Heart right ventricle (tissue), 16 donors: ENCODE data around the gene RDH5. TPM values are rescaled to one million over a fixed set of nuclear protein-coding genes. Genes with fewer than 3 reads are reported as not detected.

Experiments
- ATAC-seq, 8 donors: fragments of 200-7000 bp; cut with Tn5 transposase; one replicate each; pipeline ENCODE4 v1.9.1; 2020; ENCODE audit warnings: mild to moderate bottlenecking in 8 of 8, moderate library complexity in 8 of 8, moderate number of reproducible peaks in 1 of 8
- DNase-seq, 2 donors: peaks; one replicate each; pipeline ENCODE4 v3.0.0-alpha.2; 2020
- H3K27ac ChIP-seq, 10 donors: fragments of 200-600 bp; sonication (generic) in 2 of 10; one replicate each; pipeline versions ENCODE4 v1.5.0 to v1.8.0; 2020 to 2022; ENCODE audit warnings: mild to moderate bottlenecking in 3 of 10
- H3K27me3 ChIP-seq, 7 donors: fragments of 200-600 bp; one replicate each; pipeline ENCODE4 v1.8.0; 2021 to 2022; ENCODE audit warnings: mild to moderate bottlenecking in 2 of 7
- H3K36me3 ChIP-seq, 9 donors: fragments of 200-600 bp; sonication (generic) in 1 of 9; one replicate each; pipeline versions ENCODE4 v1.5.0 to v1.8.0; 2020 to 2022; ENCODE audit warnings: mild to moderate bottlenecking in 2 of 9
- H3K4me1 ChIP-seq, 9 donors: fragments of 200-600 bp; sonication (generic) in 1 of 9; one replicate each; pipeline versions ENCODE4 v1.5.0 to v1.8.0; 2020 to 2022; ENCODE audit warnings: mild to moderate bottlenecking in 4 of 9
- H3K4me3 ChIP-seq, 10 donors: fragments of 200-600 bp; sonication (generic) in 2 of 10; one replicate each; pipeline versions ENCODE4 v1.5.0 to v1.8.0; 2020 to 2022; ENCODE audit warnings: mild to moderate bottlenecking in 7 of 10, moderate library complexity in 2 of 10
- H3K9me3 ChIP-seq, 11 donors: fragments of 200-600 bp in 10 of 11; sonication (generic) in 2 of 11; one replicate each; pipeline versions ENCODE4 v1.5.0 to v1.8.0; 2013 to 2022; ENCODE audit warnings: mild to moderate bottlenecking in 2 of 11, control low read depth in 1 of 11, moderate library complexity in 1 of 11
- CTCF ChIP-seq, 9 donors: fragments of 200-600 bp; sonication (generic) in 2 of 9; IDR thresholded peaks; one replicate each; pipeline versions ENCODE4 v1.5.0 to v1.8.0; 2021 to 2022; ENCODE audit warnings: antibody characterized with exemption in 9 of 9, mild to moderate bottlenecking in 5 of 9, moderate library complexity in 1 of 9
- WGBS, 2 donors: extraction: QIAGEN DNeasy Blood & Tissue Kit; methylation state at CpG; one replicate each; pipeline ENCODE4 v1.1.7; 2013; ENCODE audit warnings: inconsistent platforms in 1 of 2; 5-methylcytosine and 5-hydroxymethylcytosine counted together
- intact Hi-C, 10 donors: fragments of 100-400 bp; cut with DNase I; formaldehyde crosslinking; loops; one replicate each; pipeline versions ENCODE4 v1.11.1 to v1.14.2; 2022
- polyA plus RNA-seq, 2 donors: library from polyadenylated mRNA; stranded (reverse); fragments of 200-250 nt; gene quantifications; one replicate each; pipeline ENCODE4 v1.2.3, GENCODE V29; 2013
- total RNA-seq, 10 donors: library from RNA; stranded (reverse); fragmentation: NEBNext Ultra II Directional in 3 of 10; extraction: Animal tissue kit (Norgen Biotek cat#: 25700) in 3 of 10; gene quantifications; one replicate each; pipeline versions ENCODE4 v1.2.1 to v1.2.4, GENCODE V29; 2021 to 2023
- donor health status: Arrhythmogenic right ventricular cardiomyopathy.
- donor health status: ischemic (EF 13 %, LVEDD 7.1; RV severe dilation, severe dysfunction).
- donor health status: healthy with polysubstance abuse.
- donor health status: DM: no; HTN: yes; CAD: no.
- donor health status: DM: no; HTN: no; CAD: no.
- donor health status: ischemic (EF 25% LVEDD 6.9; RV normal size, moderate dysfunction).
- donor health status: ischemic (EF 25% LVEDD 5.7; RV mildly dilated, moderate dysfunction).
- donor health status: healthy.
- donor health status: DM: yes; HTN: yes; CAD: no.
- donor health status: Ischemic cardiomyopathy.
- donor health status: ischemic (EF 35%, LVEDD 5.7; RV mildly dilated, moderate dysfunction).
- donor health status: nonischemic (EF 11% LVEDD 7.7; RV severe dilation, severe dysfunction).
- donor health status: DM: yes; HTN: yes; CAD: no.
- donor health status: PGD.
- donor health status: ischemic (EF 29% LVEDD 5.4; RV normal size, mild dysfunction).
- donor health status: nonischemic (EF 23%, LVEDD 6.1; RV moderate dilation, normal function).

Gene RDH5
- total and polyA plus RNA-seq, 12 donors: 4.9 to 54.5 (median 15.2) TPM

DNA sequence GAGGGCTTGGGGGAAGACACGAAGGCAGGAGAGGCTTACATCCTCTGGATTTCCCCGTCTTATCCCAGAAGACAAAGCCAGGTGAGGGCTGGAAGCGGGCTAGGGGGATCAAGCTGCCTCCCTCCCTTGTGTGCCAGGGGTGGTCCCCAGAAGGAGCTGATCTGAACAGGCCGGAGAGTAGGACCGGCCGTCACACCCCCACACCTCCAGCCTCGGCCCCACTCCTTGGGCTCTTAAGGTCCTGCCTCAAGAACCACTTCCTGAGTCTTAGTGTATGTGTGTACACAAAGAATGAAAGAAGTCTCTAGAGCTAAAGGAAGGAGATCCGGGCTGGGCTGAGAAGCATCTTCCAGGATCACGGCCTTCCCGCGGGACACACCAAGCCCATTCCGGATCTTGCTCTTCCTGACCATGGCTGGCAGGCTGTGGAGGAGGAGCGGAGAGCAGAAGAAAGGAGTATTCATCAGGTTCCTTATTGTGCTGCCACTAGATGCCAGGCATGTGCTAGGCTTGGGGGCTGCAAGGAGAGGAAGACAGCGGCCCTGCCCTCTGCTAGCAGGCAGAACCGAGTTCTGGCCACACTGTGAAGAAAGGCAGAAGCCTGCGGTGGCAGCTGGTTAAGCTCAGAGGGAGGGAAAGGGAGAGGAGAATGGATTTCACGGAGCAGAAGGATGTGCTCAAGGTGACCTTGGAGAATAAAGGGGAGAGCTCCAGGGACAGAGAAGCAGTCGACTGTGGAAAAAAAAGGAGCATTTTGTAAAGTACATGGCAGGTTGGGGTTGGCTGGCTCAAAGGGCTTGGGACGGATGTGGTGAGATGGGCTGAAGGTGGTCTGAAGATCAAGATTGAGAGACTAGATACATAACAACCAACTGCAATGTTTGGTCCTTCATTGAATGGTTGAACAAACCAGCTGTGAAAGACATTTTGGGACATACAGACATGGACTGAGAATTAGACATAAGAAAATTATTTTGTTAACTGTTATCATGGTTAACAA, 9.9 kb downstream of the RDH5 start:
- DNase-seq (no peak), ATAC-seq (peak in 6 of 8 donors; percentile 3 to 13 (median 10))
- Histone ChIP-seq H3K4me1 (peaks cover 14 to 50% (median 43%) of the 10 kb centered on the region in 9 donors), H3K9me3 (no peaks in the 10 kb centered on the region), H3K36me3 (peaks cover 0 to 25% (median 18%) of the 10 kb centered on the region in 9 donors), H3K27ac (peak overlapping the region; percentile 96 to 100 (median 99)), H3K4me3 (peak overlapping the region; percentile 66 to 98 (median 87)), H3K27me3 (no peaks in the 10 kb centered on the region)
- peak in 3 of 9 donors; percentile 15 to 26 (median 19) for TF ChIP-seq CTCF (IDR thresholded peaks at IDR 0.05)
- 7 to 8% methylated on average over 19 of the region's 19 CpGs for WGBS, 2 donors
- intact Hi-C loops: loop anchor here in 5 of 10 donors (2.0 to 10.0 kb wide), 7 partner anchors 21 to 385 kb away; partner anchors contain the start of genes DGKA (in 1 of the 5), RPL41 (in 1 of the 5), RPS26 (in 1 of the 5) and ZC3H10 (in 1 of the 5)

- H3K9me3 ChIP-seq: no peaks in the 10 kb centered on the region
- ATAC-seq: no peak
- 78 to 79% methylated on average over 4 of the region's 4 CpGs for WGBS, 2 donors
- H3K27me3 ChIP-seq: no peaks in the 10 kb centered on the region
- TF ChIP-seq CTCF (IDR thresholded peaks at IDR 0.05): no peak
- no peak for DNase-seq
- peaks cover 12 to 37% (median 29%) of the 10 kb centered on the region in 9 donors for H3K4me1 ChIP-seq
- intact Hi-C loops: loop anchor here in 4 of 10 donors (10.0 kb wide), 4 partner anchors 203 to 383 kb away; partner anchors contain the start of genes DGKA (in 1 of the 4), RPL41 (in 1 of the 4), RPS26 (in 1 of the 4) and ZC3H10 (in 1 of the 4)
- no peak overlapping the region for H3K27ac ChIP-seq
- no peak overlapping the region for H3K4me3 ChIP-seq
- H3K36me3 ChIP-seq: peaks cover 0 to 3% (median 0%) of the 10 kb centered on the region in 9 donors
Observed at GRCh38 chr12:55732288-55732687, 12.1 kb downstream of the RDH5 start.

- 85 to 88% methylated on average over 14 of the region's 14 CpGs for WGBS, 2 donors
- Histone ChIP-seq H3K4me1 (peaks cover 12 to 37% (median 31%) of the 10 kb centered on the region in 9 donors), H3K27ac (no peak overlapping the region), H3K9me3 (no peaks in the 10 kb centered on the region), H3K36me3 (no peaks in the 10 kb centered on the region), H3K27me3 (no peaks in the 10 kb centered on the region), H3K4me3 (no peak overlapping the region)
- no peak for DNase-seq
- intact Hi-C loops: loop anchor here in 4 of 10 donors (10.0 kb wide), 4 partner anchors 202 to 382 kb away; partner anchors contain the start of genes DGKA (in 1 of the 4), RPL41 (in 1 of the 4), RPS26 (in 1 of the 4) and ZC3H10 (in 1 of the 4)
- no peak for ATAC-seq
- no peak for TF ChIP-seq CTCF (IDR thresholded peaks at IDR 0.05)
Observed at GRCh38 chr12:55733021-55733555, 12.9 kb downstream of the RDH5 start.

GRCh38 chr12:55733858-55734257, 13.7 kb downstream of the RDH5 start:
- no peak overlapping the region for H3K4me3 ChIP-seq
- no peaks in the 10 kb centered on the region for H3K27me3 ChIP-seq
- no peaks in the 10 kb centered on the region for H3K9me3 ChIP-seq
- no peak for TF ChIP-seq CTCF (IDR thresholded peaks at IDR 0.05)
- no peaks in the 10 kb centered on the region for H3K36me3 ChIP-seq
- ATAC-seq (no peak), DNase-seq (no peak)
- WGBS, 2 donors: 81 to 89% methylated on average over 2 of the region's 2 CpGs
- intact Hi-C loops: loop anchor here in 4 of 10 donors (10.0 kb wide), 4 partner anchors 201 to 381 kb away; partner anchors contain the start of genes DGKA (in 1 of the 4), RPL41 (in 1 of the 4), RPS26 (in 1 of the 4) and ZC3H10 (in 1 of the 4)
- peaks cover 15 to 42% (median 35%) of the 10 kb centered on the region in 9 donors for H3K4me1 ChIP-seq
- no peak overlapping the region for H3K27ac ChIP-seq
